ENCODE measurements around the gene RTN4R. TPM values are rescaled to one million over a fixed set of nuclear protein-coding genes. Genes with fewer than 3 reads are reported as not detected.

Gene RTN4R
- total and polyA plus RNA-seq, 9 of the 15 experiments (the other 6 are each of a cell fraction or from before 2014, with no cell fraction given) = 0.04 to 2.8 (median 1.4) TPM; not detected in 3

GRCh38 chr22:20290045-20290392 is 21.9 kb upstream of the RTN4R start:
- BruUV-seq (replicated peaks) = no TSS peak
- no peaks in the 10 kb centered on the region for H3K79me2 ChIP-seq (ENCODE audit: control insufficient read depth, insufficient read depth, low read length)
- H3K27ac ChIP-seq (ENCODE audit: extremely low read depth, low read depth, low read length) = no peak overlapping the region
- no peaks in the 10 kb centered on the region for H3K9me1 ChIP-seq (ENCODE audit: control insufficient read depth, insufficient read depth, low read length)
- no peak for ATAC-seq
- DNase-seq (ENCODE audit: extremely low read depth in 1 of 4, low spot score in 3 of 4) = no peak
- peaks cover 38% of the 10 kb centered on the region for H4K20me1 ChIP-seq (replicated peaks; ENCODE audit: control insufficient read depth, insufficient read depth, low read length)
- H3K36me3 ChIP-seq (ENCODE audit: control insufficient read depth, insufficient read depth, low read length) = no peaks in the 10 kb centered on the region
- intact Hi-C loops (cut with micrococcal nuclease) (loop anchor here (10.0 kb wide), 1 partner anchor 315 kb away; no protein-coding TSS in a partner anchor), in situ Hi-C loops (cut with MboI) (loop anchor here (5.0 kb wide), 1 partner anchor 133 kb away; no protein-coding TSS in a partner anchor)
- FAIRE-seq = no peak
- H3K4me2 ChIP-seq (ENCODE audit: insufficient read depth, low read length) = no peak overlapping the region
- peak overlapping the region in 1 of 2 experiments; percentile 8; a peak in 1 of 4 replicates for H3K9ac ChIP-seq (ENCODE audit: insufficient read depth in 1 of 2, low read depth in 2 of 2, low read length in 2 of 2)
- TF ChIP-seq ZNF3 (CRISPR knock-in tag; IDR thresholded peaks at IDR 0.05) = no peak
- no peak for TF ChIP-seq ESRRB (CRISPR knock-in tag; IDR thresholded peaks at IDR 0.05; ENCODE audit: borderline replicate concordance)
- TF ChIP-seq HMGN3 (IDR thresholded peaks at IDR 0.05; ENCODE audit: borderline replicate concordance, extremely low read depth, insufficient read length, low read depth, low read length) = peak; percentile 26
- TF ChIP-seq ZNF280A (IDR thresholded peaks at IDR 0.05; ENCODE audit: low read depth, partially characterized antibody) = no peak
- no peak for TF ChIP-seq ZBTB26 (CRISPR knock-in tag; IDR thresholded peaks at IDR 0.05)
- no peak for TF ChIP-seq ZNF239 (CRISPR knock-in tag; IDR thresholded peaks at IDR 0.05)
- no peak for TF ChIP-seq SREBF1 (IDR thresholded peaks at IDR 0.05; ENCODE audit: borderline replicate concordance, low read depth, low read length)
- H2AFZ ChIP-seq (ENCODE audit: low read depth, low read length) = no peak overlapping the region
- 4% methylated on average over 10 of the region's 10 CpGs for WGBS (ENCODE audit: insufficient coverage, low coverage, missing lambda C conversion rate)
- ChIA-PET CTCF (ENCODE audit: low intra/inter-chr PET ratio) (interaction anchor here (0.9 kb wide), 1 partner anchor 167 kb away, joined by 3 read pairs; no protein-coding TSS in a partner anchor), POLR2A (interaction anchor here (1.0 kb wide), 1 partner anchor 9 kb away, joined by 3 read pairs; no protein-coding TSS in a partner anchor)
- H3K4me1 ChIP-seq (replicated peaks in 1 of 2; ENCODE audit: control insufficient read depth in 2 of 2, insufficient read depth in 2 of 2, low read length in 2 of 2) = peaks cover 0 to 31% of the 10 kb centered on the region in 2 experiments; a peak in 2 of 5 replicates
- peaks cover 46 to 76% of the 10 kb centered on the region in 2 experiments for H3K27me3 ChIP-seq (ENCODE audit: control insufficient read depth in 2 of 2, insufficient read depth in 2 of 2, low read length in 2 of 2)
- no peaks in the 10 kb centered on the region for H3K9me3 ChIP-seq (replicated peaks; ENCODE audit: control insufficient read depth, insufficient read depth, low read depth, low read length)
- no peak overlapping the region for H3K4me3 ChIP-seq

Measured in K562 (cell line).